Upper lobe of left lung (tissue), 4 donors: ENCODE results near the gene ANKS1B.

ENCODE experiments used
- CTCF ChIP-seq, 6 experiments: fragments of 450-650 bp in 4 of 6; fragments of 200-600 bp in 2 of 6; sonication (generic) in 2 of 6; IDR thresholded peaks; one replicate each; pipeline ENCODE4 v1.5.1; 2016 to 2019; ENCODE audit warnings: antibody characterized with exemption in 6 of 6
- POLR2AphosphoS5 ChIP-seq, 2 donors: sonication (generic); formaldehyde crosslinking; IDR thresholded peaks; one replicate each; pipeline ENCODE4 v1.5.1; 2017; ENCODE audit warnings: antibody characterized with exemption in 2 of 2

GRCh38 chr12:99997806-99998205 lies 13.1 kb upstream of the ANKS1B start:
- no peak for TF ChIP-seq POLR2AphosphoS5 (IDR thresholded peaks at IDR 0.05)
- no peak for TF ChIP-seq CTCF (IDR thresholded peaks at IDR 0.05)
